PFSK-1 (cell line): ENCODE measurements around the gene NDC80.

Experiments used
- FOXP2 ChIP-seq: optimal IDR thresholded peaks from 2 replicates; pipeline ENCODE3; 2011; ENCODE audit warnings: borderline replicate concordance, control low read depth, inconsistent platforms; ENCODE audit not compliant: insufficient read depth; ENCODE audit errors: extremely low read length, extremely low read depth
- POLR2AphosphoS5 ChIP-seq: IDR thresholded peaks from 2 replicates; pipeline ENCODE4 v1.6.1; 2012; ENCODE audit warnings: low read depth, mild to moderate bottlenecking, control low read depth, low read length, moderate library complexity
- REST ChIP-seq, 2 experiments: IDR thresholded peaks; 2 replicates each; pipeline versions ENCODE4 v1.6.1 to v1.8.0; 2011 to 2012; ENCODE audit warnings: low read depth in 2 of 2, low read length in 2 of 2, control low read depth in 1 of 2, inconsistent platforms in 1 of 2, mild to moderate bottlenecking in 1 of 2, moderate library complexity in 1 of 2; ENCODE audit not compliant: insufficient read depth in 1 of 2
- SIN3A ChIP-seq: IDR thresholded peaks from 2 replicates; pipeline ENCODE4 v1.6.1; 2012; ENCODE audit warnings: mild to moderate bottlenecking, low read length, moderate library complexity, borderline replicate concordance; ENCODE audit not compliant: insufficient read depth
- TAF1 ChIP-seq: IDR thresholded peaks from 2 replicates; pipeline ENCODE4 v1.6.1; 2012; ENCODE audit warnings: low read length, control low read depth, borderline replicate concordance; ENCODE audit not compliant: insufficient read depth

Gene NDC80

DNA sequence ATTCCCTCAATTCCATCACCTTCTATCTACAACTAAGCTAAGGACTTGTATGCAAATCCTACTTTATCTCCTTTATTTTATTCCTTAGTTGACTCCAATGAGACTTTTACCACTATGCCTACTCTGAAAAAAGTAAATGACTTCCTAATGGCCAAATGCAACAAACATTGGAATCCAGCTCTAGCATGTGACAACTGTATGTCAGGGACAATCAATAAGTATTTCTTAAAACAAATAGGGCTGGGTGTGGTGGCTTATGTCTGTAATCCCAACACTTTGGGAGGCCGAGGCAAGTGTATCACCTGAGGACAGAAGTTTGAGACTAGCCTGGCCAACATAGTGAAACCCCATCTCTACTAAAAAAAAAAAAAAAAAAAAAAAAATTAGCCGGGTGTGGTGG lies 21.9 kb upstream of the NDC80 start:
- TF ChIP-seq FOXP2 (no peak), TAF1 (no peak), SIN3A (no peak), REST (IDR thresholded peaks at IDR 0.05; ENCODE audit: insufficient read depth in 1 of 2, low read depth in 2 of 2, low read length in 2 of 2) (no peak), POLR2AphosphoS5 (no peak)

GRCh38 chr18:2551425-2551824 lies 19.9 kb upstream of the NDC80 start:
- TF ChIP-seq POLR2AphosphoS5 (no peak), SIN3A (no peak), FOXP2 (no peak), REST (IDR thresholded peaks at IDR 0.05; ENCODE audit: insufficient read depth in 1 of 2, low read depth in 2 of 2, low read length in 2 of 2) (no peak), TAF1 (no peak)

DNA sequence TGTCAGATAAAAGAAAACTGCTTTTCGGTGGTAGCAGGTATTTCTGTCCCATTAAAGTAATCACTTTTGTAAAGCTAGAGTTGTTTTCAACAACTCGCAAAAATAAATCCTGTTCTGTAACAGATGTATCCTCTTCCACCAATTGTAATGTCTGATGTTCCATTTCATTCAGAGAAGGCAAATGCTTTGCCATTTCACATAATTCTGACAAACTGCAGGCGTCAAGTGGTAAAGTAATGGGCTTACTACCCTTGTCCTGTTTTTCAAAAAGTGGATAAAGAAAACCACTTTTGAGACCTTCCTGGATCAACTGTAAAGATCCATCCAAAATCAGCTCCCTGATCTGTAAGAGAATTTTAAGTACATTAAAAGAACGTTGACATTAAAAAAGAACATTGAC lies 16.7 kb upstream of the NDC80 start:
- TF ChIP-seq FOXP2, result no peak
- no peak for TF ChIP-seq SIN3A

DNA sequence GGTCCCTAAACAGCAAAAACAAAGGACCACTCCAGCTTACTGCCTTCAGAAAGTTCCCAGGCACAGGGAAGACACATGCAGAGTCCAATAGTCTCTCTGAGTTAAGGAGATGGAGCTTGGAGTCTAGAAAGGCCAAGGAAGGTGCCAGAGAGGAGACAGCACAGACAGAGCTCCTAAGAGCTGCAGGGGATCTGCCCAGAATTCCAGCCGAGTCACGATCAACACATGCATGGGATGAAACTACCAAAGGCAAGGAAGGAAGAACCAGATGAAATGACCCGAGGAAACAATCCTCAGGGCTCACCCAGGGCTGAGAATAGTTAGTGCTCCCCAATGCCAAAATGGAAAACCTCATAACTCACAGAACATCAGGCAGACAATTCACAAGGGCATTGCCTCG lies 15.5 kb upstream of the NDC80 start:
- TF ChIP-seq FOXP2, result no peak
- no peak for TF ChIP-seq POLR2AphosphoS5
- TF ChIP-seq TAF1, result no peak
- no peak for TF ChIP-seq REST (IDR thresholded peaks at IDR 0.05; ENCODE audit: insufficient read depth in 1 of 2, low read depth in 2 of 2, low read length in 2 of 2)
- no peak for TF ChIP-seq SIN3A

DNA sequence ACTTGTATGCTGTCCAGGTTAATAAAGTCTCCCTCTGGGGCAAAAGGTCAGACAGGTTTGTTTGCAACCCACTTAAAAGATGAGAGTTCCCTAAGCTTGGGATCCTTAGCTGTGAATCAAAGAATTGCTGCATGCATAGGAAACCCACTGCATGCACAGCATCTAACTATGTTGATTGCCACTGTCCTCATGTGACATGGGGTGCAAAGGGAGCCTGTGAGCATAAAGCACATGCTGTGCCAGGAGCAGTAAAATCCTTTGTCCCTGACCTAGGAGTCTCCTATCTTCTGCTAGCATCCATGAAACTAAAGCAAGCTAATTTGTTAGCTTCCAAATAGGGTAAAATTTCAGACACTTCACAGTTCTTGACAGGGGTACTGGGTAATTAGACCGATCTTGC lies 13.8 kb upstream of the NDC80 start:
- no peak for TF ChIP-seq POLR2AphosphoS5
- no peak for TF ChIP-seq REST (IDR thresholded peaks at IDR 0.05; ENCODE audit: insufficient read depth in 1 of 2, low read depth in 2 of 2, low read length in 2 of 2)
- TF ChIP-seq FOXP2, result no peak
- no peak for TF ChIP-seq SIN3A
- TF ChIP-seq TAF1, result no peak

DNA sequence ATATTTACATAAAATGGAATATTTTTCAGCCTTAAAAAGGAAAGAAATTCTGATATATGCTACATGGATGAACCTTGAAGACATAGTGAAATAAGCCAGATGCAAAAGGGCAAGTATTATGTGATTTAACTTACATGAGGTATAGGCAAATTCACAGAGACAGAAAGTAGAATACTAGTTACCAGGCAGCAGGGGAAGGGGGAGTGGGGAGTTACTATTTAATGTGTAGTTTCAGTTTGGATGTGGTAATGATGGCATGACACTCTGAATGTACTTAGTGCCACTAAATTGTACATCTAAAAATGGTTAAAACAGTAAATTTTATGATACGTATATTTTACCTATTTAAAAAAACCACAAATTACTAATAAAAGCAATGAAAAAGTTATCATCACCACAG lies 12.1 kb upstream of the NDC80 start:
- TF ChIP-seq SIN3A, result no peak
- no peak for TF ChIP-seq TAF1
- no peak for TF ChIP-seq POLR2AphosphoS5
- no peak for TF ChIP-seq REST (IDR thresholded peaks at IDR 0.05; ENCODE audit: insufficient read depth in 1 of 2, low read depth in 2 of 2, low read length in 2 of 2)
- no peak for TF ChIP-seq FOXP2
